Effector memory CD4-positive, alpha-beta T cell (primary cell): ENCODE measurements around the gene PSPC1.
A peak's percentile ranks its signal among the peaks of the same experiment; 100 is the strongest.
"Not testable (repeated sequence)": the region's sequence is repeated elsewhere in the genome, so short reads cannot be mapped to it uniquely, and the experiment has no call there.

Source experiments
- DNase-seq, 3 donors: peaks; one replicate each; pipeline ENCODE4 v3.0.0-alpha.2; 2020
- H3K27ac ChIP-seq: 2 replicates; pipeline ENCODE4 v1.7.0; 2013; ENCODE audit warnings: mild to moderate bottlenecking, low read length, moderate library complexity; ENCODE audit not compliant: insufficient read depth, poor library complexity, severe bottlenecking
- H3K27me3 ChIP-seq: replicated peaks from 2 replicates; pipeline ENCODE4 v1.7.0; 2013; ENCODE audit warnings: mild to moderate bottlenecking, low read length; ENCODE audit not compliant: insufficient read depth, control insufficient read depth, poor library complexity, severe bottlenecking
- H3K36me3 ChIP-seq: 2 replicates; pipeline ENCODE4 v1.7.0; 2013; ENCODE audit warnings: mild to moderate bottlenecking, low read length, moderate library complexity; ENCODE audit not compliant: control insufficient read depth, insufficient read depth
- H3K4me1 ChIP-seq: 2 replicates; pipeline ENCODE4 v1.7.0; 2013; ENCODE audit warnings: low read length, mild to moderate bottlenecking; ENCODE audit not compliant: control insufficient read depth, insufficient read depth, poor library complexity, severe bottlenecking
- H3K4me3 ChIP-seq: 2 replicates; pipeline ENCODE4 v1.7.0; 2013; ENCODE audit warnings: low read length, low read depth, mild to moderate bottlenecking; ENCODE audit not compliant: insufficient read depth, poor library complexity, severe bottlenecking
- H3K9me3 ChIP-seq: 2 replicates; pipeline ENCODE4 v1.7.0; 2013; ENCODE audit warnings: mild to moderate bottlenecking, low read length, moderate library complexity; ENCODE audit not compliant: control insufficient read depth
- total RNA-seq, 3 donors: gene quantifications; one replicate each; lab custom pipeline; 2026; lab: John Stamatoyannopoulos, UW

Gene PSPC1
- 77.8 to 96.0 (median 84.9) reads per million in 3 donors for total RNA-seq

GRCh38 chr13:19782727-19783682 is at the start of gene PSPC1:
Gene PSPC1, minus strand, starts transcription at chr13:19782945. Its CDS starts 188 bp downstream, at chr13:19782757.
- H3K36me3 ChIP-seq, H3K4me1 ChIP-seq, H3K9me3 ChIP-seq, H3K27me3 ChIP-seq: not testable (repeated sequence)
- Histone ChIP-seq H3K4me3 (peak within 1 kb of the TSS; percentile 96), H3K27ac (peak within 1 kb of the TSS; percentile 92)
- peak; percentile 91 to 95 (median 94) for DNase-seq

DNA sequence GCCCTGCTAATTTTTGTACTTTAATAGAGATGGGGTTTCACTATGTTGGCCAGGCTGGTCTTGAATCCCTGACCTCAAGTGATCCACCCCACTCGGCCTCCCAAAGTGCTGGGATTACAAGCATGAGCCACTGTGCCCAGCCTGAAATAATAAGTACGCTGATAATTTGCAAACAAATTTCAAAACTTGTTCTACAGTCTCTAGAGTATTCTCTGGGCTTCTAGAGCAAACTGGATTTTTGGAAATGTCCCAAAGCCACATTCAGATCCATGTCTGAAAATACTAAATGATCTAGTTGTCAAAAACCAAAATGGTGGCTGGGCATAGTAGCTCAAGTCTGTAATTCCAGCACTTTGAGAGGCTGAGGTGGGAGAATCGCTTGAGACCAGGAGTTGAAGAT is 39.9 kb upstream of the PSPC1 start:
- H3K27ac ChIP-seq, result no peak overlapping the region
- no peaks in the 10 kb centered on the region for H3K27me3 ChIP-seq
- H3K36me3 ChIP-seq, result peaks cover 10% of the 10 kb centered on the region
- no peak overlapping the region for H3K4me3 ChIP-seq
- H3K4me1 ChIP-seq, result no peaks in the 10 kb centered on the region
- H3K9me3 ChIP-seq, result no peaks in the 10 kb centered on the region
- DNase-seq, result no peak

GRCh38 chr13:19818223-19818842 is 35.6 kb upstream of the PSPC1 start:
- H3K4me3 ChIP-seq, result no peak overlapping the region
- H3K27me3 ChIP-seq, result no peaks in the 10 kb centered on the region
- peak in 1 of 3 donors; percentile 2 for DNase-seq
- peaks cover 8% of the 10 kb centered on the region for H3K36me3 ChIP-seq
- no peaks in the 10 kb centered on the region for H3K4me1 ChIP-seq
- no peaks in the 10 kb centered on the region for H3K9me3 ChIP-seq
- H3K27ac ChIP-seq, result no peak overlapping the region

- Histone ChIP-seq H3K27ac (no peak overlapping the region), H3K27me3 (no peaks in the 10 kb centered on the region), H3K9me3 (no peaks in the 10 kb centered on the region), H3K36me3 (peaks cover 8% of the 10 kb centered on the region), H3K4me1 (no peaks in the 10 kb centered on the region), H3K4me3 (no peak overlapping the region)
- DNase-seq, result no peak
Observed at GRCh38 chr13:19817510-19818158, 34.9 kb upstream of the PSPC1 start.

GRCh38 chr13:19817106-19817505 is 34.4 kb upstream of the PSPC1 start:
- no peak overlapping the region for H3K27ac ChIP-seq
- H3K4me3 ChIP-seq, result no peak overlapping the region
- peaks cover 8% of the 10 kb centered on the region for H3K36me3 ChIP-seq
- no peaks in the 10 kb centered on the region for H3K27me3 ChIP-seq
- no peak for DNase-seq
- H3K9me3 ChIP-seq, result no peaks in the 10 kb centered on the region
- no peaks in the 10 kb centered on the region for H3K4me1 ChIP-seq

DNA sequence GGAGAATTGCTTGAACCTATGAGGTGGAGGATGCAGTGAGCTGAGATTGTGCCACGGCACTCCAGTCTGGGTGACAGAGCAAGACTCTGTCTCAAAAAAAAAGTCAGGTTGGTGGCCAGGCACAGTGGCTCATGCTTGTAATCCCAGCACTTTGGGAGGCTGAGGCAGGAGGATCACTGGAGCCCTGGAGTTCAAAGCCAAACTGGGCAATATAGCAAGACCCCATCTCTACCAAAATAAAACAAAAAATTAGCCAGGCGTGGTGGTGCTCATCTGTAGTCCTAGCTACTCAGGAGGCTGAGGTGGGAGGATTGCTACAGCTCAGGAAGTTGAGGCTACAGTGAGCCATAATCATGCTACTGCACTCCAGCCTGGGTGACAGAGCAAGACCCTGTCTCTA is 33.1 kb upstream of the PSPC1 start:
- not testable (repeated sequence) for H3K27ac ChIP-seq, H3K4me1 ChIP-seq, H3K4me3 ChIP-seq, H3K27me3 ChIP-seq, H3K36me3 ChIP-seq, H3K9me3 ChIP-seq, DNase-seq

GRCh38 chr13:19810996-19811881 is 28.5 kb upstream of the PSPC1 start:
- H3K27me3 ChIP-seq, result no peaks in the 10 kb centered on the region
- DNase-seq, result no peak
- H3K4me1 ChIP-seq, result no peaks in the 10 kb centered on the region
- no peak overlapping the region for H3K27ac ChIP-seq
- H3K36me3 ChIP-seq, result no peaks in the 10 kb centered on the region
- no peaks in the 10 kb centered on the region for H3K9me3 ChIP-seq
- no peak overlapping the region for H3K4me3 ChIP-seq

DNA sequence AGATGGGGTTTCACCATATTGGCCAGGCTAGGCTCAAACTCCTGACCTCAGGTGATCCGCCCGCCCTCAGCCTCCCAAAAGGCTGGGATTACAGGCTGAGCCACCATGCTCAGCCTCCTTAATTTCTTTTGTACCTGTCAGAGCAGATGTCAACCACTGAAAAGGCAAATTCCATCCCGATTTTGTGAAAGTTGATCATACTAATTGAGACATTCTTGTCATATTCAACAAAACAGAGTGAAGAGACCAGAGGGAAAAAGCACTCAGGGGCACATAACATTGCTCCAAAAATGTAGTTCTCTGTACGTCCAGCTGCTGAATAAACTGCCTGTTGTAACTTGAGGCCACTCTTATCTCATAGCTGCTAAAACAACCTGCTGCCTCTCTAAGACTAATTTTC is 27.4 kb upstream of the PSPC1 start:
- Histone ChIP-seq H3K4me3 (no peak overlapping the region), H3K27ac (no peak overlapping the region), H3K27me3 (no peaks in the 10 kb centered on the region), H3K4me1 (no peaks in the 10 kb centered on the region), H3K36me3 (no peaks in the 10 kb centered on the region), H3K9me3 (no peaks in the 10 kb centered on the region)
- no peak for DNase-seq

GRCh38 chr13:19805765-19806164 is 23.0 kb upstream of the PSPC1 start:
- Histone ChIP-seq H3K4me1 (no peaks in the 10 kb centered on the region), H3K36me3 (no peaks in the 10 kb centered on the region), H3K27me3 (no peaks in the 10 kb centered on the region), H3K27ac (no peak overlapping the region), H3K4me3 (no peak overlapping the region), H3K9me3 (no peaks in the 10 kb centered on the region)
- no peak for DNase-seq
